ENCODE data around the gene ENTPD3.
A peak's percentile ranks its signal among the peaks of the same experiment; 100 is the strongest.

ENTPD3 gene, protein sequence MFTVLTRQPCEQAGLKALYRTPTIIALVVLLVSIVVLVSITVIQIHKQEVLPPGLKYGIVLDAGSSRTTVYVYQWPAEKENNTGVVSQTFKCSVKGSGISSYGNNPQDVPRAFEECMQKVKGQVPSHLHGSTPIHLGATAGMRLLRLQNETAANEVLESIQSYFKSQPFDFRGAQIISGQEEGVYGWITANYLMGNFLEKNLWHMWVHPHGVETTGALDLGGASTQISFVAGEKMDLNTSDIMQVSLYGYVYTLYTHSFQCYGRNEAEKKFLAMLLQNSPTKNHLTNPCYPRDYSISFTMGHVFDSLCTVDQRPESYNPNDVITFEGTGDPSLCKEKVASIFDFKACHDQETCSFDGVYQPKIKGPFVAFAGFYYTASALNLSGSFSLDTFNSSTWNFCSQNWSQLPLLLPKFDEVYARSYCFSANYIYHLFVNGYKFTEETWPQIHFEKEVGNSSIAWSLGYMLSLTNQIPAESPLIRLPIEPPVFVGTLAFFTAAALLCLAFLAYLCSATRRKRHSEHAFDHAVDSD
- 0 reads per million in 4 experiments for total RNA-seq

- peak; percentile 3 for DNase-seq
Observed at GRCh38 chr3:40387001-40387894, at the start of gene ENTPD3. TSS of gene ENTPD3 (plus strand) at chr3:40387184. CDS start at chr3:40388058, 874 bp downstream.

DNA sequence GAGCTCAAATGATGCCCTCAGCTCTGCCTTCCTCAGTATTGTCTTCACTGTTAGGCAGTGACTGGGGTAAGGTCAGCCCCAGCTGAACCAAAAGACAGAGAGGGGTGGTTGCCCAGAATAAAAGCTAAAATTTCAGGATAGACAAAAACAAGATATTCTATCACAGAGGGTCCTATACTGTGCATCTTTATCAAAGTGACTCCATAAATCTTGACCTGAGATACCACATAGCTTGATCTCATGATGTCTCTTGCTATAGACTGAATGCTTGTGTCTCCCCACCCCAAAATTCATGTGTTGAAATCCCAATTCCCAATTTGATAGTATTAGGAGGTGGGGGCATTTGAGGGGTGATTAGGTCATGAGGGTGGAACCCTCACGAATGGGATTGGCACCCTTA is 47.1 kb upstream of the ENTPD3 start:
- no peak for DNase-seq

GRCh38 chr3:40340541-40341170 is 46.3 kb upstream of the ENTPD3 start:
- DNase-seq: no peak

DNA sequence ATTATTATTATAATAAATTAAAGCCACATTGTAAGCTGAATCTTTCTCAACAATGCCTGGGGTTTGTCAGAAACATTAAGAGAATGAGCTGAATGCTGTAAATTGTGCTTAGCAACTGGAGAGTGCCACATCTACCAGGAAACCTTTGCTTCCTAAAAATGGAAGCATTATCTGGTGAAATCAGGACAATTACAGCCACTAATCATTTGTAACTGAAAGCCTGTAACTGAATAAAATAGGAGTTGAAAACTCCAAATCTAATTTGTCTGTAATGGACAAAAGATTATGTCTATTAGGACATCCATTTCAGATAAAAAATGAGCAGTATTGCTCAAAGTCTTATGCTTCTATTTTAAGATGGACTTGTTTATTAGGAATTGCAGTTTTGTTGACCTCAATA is 45.3 kb upstream of the ENTPD3 start:
- DNase-seq: no peak

GRCh38 chr3:40350529-40350928 is 36.5 kb upstream of the ENTPD3 start:
- DNase-seq: no peak

- no peak for DNase-seq
Observed at GRCh38 chr3:40355410-40355809, 31.6 kb upstream of the ENTPD3 start.

- DNase-seq: no peak
Observed at GRCh38 chr3:40358454-40358853, 28.5 kb upstream of the ENTPD3 start.

GRCh38 chr3:40363674-40364073 is 23.3 kb upstream of the ENTPD3 start:
- no peak for DNase-seq

GRCh38 chr3:40366203-40367162 is 20.5 kb upstream of the ENTPD3 start:
- DNase-seq: no peak

DNA sequence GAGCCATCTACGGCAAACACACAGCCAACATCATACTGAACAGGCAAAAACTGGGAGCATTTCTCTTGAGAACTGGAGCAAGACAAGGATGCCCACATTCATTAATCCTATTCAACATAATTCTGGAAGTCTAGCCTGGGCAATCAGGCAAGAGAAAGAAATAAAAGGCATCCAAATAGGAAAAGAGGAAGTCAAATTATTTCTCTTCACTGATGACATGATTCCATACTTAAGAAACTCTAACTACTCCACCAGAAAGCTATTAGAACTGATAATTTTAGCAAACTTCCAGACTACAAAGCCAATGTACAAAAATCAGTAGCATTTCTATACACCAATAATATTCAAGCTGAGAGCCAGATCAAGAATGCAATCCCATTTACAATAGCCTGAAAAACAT is 17.3 kb upstream of the ENTPD3 start:
- DNase-seq: no peak

DNA sequence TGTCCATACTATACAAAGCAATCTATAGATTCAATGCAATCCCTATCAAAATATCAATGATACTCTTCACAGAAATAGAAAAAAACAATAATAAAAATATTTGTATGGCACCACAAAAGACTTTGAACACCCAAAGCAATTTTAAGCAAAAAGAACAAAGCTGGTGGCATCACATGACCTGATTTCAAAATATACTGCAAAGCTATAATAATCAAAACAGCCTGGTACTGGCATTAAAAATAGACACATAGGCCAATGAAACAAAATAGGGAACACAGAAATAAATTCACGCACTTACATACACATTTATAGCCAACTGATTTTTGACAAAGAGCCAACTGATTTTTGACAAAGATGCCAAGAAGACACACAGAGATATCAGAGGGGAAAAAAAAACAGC is 9.2 kb upstream of the ENTPD3 start:
- no peak for DNase-seq

- DNase-seq: no peak
Observed at GRCh38 chr3:40379674-40380306, 7.2 kb upstream of the ENTPD3 start.

- no peak for DNase-seq
Observed at GRCh38 chr3:40381904-40382616, 4.9 kb upstream of the ENTPD3 start.

- no peak for DNase-seq
Observed at GRCh38 chr3:40382617-40382979, 4.4 kb upstream of the ENTPD3 start.

GRCh38 chr3:40386213-40386612 is 771 bp upstream of the ENTPD3 start:
- DNase-seq: no peak

GRCh38 chr3:40387895-40388254 is 891 bp downstream of the ENTPD3 start:
- no peak for DNase-seq

- no peak for DNase-seq
Observed at GRCh38 chr3:40396406-40396805, 9.4 kb downstream of the ENTPD3 start.

DNA sequence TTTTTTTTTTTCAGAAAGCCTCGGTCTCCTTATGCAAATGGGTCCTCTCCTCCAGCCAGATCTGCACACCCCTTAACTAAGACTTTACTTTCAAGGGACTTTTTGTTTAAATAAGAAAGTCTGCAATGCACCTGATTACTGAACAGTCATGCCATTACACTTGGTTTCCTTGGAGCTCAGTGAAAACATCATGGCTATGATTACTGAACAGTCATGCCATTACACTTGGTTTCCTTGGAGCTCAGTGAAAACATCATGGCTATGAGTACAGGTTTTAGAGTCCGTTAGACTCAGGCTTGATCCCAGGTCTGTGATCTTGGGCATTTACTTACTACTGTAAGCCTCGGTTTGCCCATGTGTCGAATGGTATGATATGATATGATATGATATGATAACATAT is 10.1 kb downstream of the ENTPD3 start:
- DNase-seq: no peak

- DNase-seq: no peak
Observed at GRCh38 chr3:40397912-40398311, 10.9 kb downstream of the ENTPD3 start.

- DNase-seq: no peak
Observed at GRCh38 chr3:40398346-40398745, 11.4 kb downstream of the ENTPD3 start.
